ENCODE data around the gene TP53BP1. TPM values are rescaled to one million over a fixed set of nuclear protein-coding genes. Genes with fewer than 3 reads are reported as not detected.
A peak's percentile ranks its signal among the peaks of the same experiment; 100 is the strongest.

Gene TP53BP1
- total RNA-seq, 1 donor, result 94.1 TPM

- H3K4me3 ChIP-seq (ENCODE audit: low read depth, low read length), result peak overlapping the region; percentile 67
- no peak for TF ChIP-seq CTCF (IDR thresholded peaks at IDR 0.05; ENCODE audit: insufficient read depth, low read depth, low read length)
- DNase-seq (ENCODE audit: low read depth), result peak; percentile 66
These were observed 16.2 kb upstream of the TP53BP1 start for GRCh38 chr15:43508991-43509659.

GRCh38 chr15:43508421-43508820 is 15.5 kb upstream of the TP53BP1 start:
- H3K4me3 ChIP-seq (ENCODE audit: low read depth, low read length), result no peak overlapping the region
- TF ChIP-seq CTCF (IDR thresholded peaks at IDR 0.05; ENCODE audit: insufficient read depth, low read depth, low read length), result no peak
- no peak for DNase-seq (ENCODE audit: low read depth)

GRCh38 chr15:43505738-43506137 is 12.8 kb upstream of the TP53BP1 start:
- TF ChIP-seq CTCF (IDR thresholded peaks at IDR 0.05; ENCODE audit: insufficient read depth, low read depth, low read length), result no peak
- DNase-seq (ENCODE audit: low read depth), result peak; percentile 63

GRCh38 chr15:43499635-43500034 is 6.7 kb upstream of the TP53BP1 start:
- DNase-seq (ENCODE audit: low read depth), result no peak
- no peak for TF ChIP-seq CTCF (IDR thresholded peaks at IDR 0.05; ENCODE audit: insufficient read depth, low read depth, low read length)
- no peak overlapping the region for H3K4me3 ChIP-seq (ENCODE audit: low read depth, low read length)

More at GRCh38 chr15:43505738-43506137, 12.8 kb upstream of the TP53BP1 start:
- H3K4me3 ChIP-seq (ENCODE audit: low read depth, low read length), result no peak overlapping the region

GRCh38 chr15:43498990-43499389 is 6.0 kb upstream of the TP53BP1 start:
- DNase-seq (ENCODE audit: low read depth), result no peak
- TF ChIP-seq CTCF (IDR thresholded peaks at IDR 0.05; ENCODE audit: insufficient read depth, low read depth, low read length), result no peak
- H3K4me3 ChIP-seq (ENCODE audit: low read depth, low read length), result no peak overlapping the region

GRCh38 chr15:43493703-43494472 is 932 bp upstream of the TP53BP1 start:
- no peak for TF ChIP-seq CTCF (IDR thresholded peaks at IDR 0.05; ENCODE audit: insufficient read depth, low read depth, low read length)
- DNase-seq (ENCODE audit: low read depth), result no peak
- peak overlapping the region; percentile 97 for H3K4me3 ChIP-seq (ENCODE audit: low read depth, low read length)

All from fibroblast of villous mesenchyme (primary cell).